Right ventricle myocardium inferior (tissue), 1 donor: ENCODE results near the gene PCCB. TPM values are rescaled to one million over a fixed set of nuclear protein-coding genes. Genes with fewer than 3 reads are reported as not detected.
"Not testable (repeated sequence)": the region's sequence is repeated elsewhere in the genome, so short reads cannot be mapped to it uniquely, and the experiment has no call there.

Experiments
- ATAC-seq: fragments of 200-7000 bp; cut with Tn5 transposase; one replicate; pipeline ENCODE4 v1.9.1; 2020; ENCODE audit warnings: mild to moderate bottlenecking, moderate library complexity
- DNase-seq: peaks from one replicate; pipeline ENCODE4 v3.0.0; 2021; ENCODE audit errors: missing footprints
- intact Hi-C: fragments of 100-400 bp; cut with DNase I; formaldehyde crosslinking; loops from one replicate; pipeline ENCODE4 v1.11.0; 2022
- long read RNA-seq: library from polyadenylated mRNA; unstranded; transcript quantifications from one replicate; pipeline ENCODE4 v2.0.0, GENCODE V29; 2021
- total RNA-seq: library from RNA; stranded (reverse); fragmentation: NEBNext Ultra II Directional; extraction: Animal tissue kit (Norgen Biotek cat#: 25700); gene quantifications from one replicate; pipeline ENCODE4 v1.2.1, GENCODE V29; 2021
- donor health status: DM: no; HTN: yes; CAD: no; lungs with severe emphysema.

The PCCB gene
- total RNA-seq: 98.6 TPM
- long read RNA-seq, transcript PCCB-201 (15 exons, 1,833 nt): major isoform, 53 of 73 reads
- long read RNA-seq, partial matches to known transcripts: 8 of 73 reads
- long read RNA-seq, other reads (novel, unspliced or antisense): 11 of 73 reads

DNA sequence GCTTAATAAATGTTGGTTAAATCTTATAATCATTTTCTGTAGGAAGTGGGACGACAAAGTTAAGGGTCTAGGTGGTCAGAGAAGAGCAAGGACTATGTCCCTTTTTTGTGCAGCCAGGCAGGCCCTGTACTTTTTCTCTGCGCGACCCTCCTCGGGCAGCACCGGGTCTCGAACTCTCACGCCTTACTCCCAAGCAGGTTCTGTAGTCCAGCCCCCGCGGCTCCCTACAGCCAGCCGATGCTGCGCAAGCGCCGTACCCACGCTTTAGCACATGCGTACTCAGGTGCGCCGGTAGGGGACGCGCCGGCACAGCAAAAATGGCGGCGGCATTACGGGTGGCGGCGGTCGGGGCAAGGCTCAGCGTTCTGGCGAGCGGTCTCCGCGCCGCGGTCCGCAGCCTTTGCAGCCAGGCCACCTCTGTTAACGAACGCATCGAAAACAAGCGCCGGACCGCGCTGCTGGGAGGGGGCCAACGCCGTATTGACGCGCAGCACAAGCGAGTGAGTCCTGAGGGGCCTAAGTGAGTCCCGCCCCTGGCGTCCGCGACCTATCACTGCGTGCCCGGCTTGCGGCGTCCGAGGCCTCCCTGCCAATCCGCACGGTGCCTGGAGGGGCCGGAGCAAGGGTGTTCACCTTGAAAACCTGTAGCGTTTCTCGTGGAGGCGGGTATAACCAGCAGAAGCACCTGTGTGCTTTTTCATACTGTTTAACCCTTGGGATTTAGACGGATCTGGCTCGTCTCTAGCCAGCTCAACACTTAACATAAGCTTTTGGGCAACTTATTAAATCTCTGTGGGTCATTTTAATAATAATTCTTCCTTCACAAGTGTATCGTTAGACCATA is at the start of gene PCCB:
TSS of gene PCCB (plus strand) at position 282 of the 844 bp plus-strand sequence. CDS start at position 318, 36 bp downstream.
- intact Hi-C loops: loop anchor here (1.0 to 5.0 kb wide), 3 partner anchors 54 to 502 kb away; partner anchors contain the start of genes MSL2 and STAG1
- ATAC-seq: peak; percentile 99
- DNase-seq: peak; percentile 98

GRCh38 chr3:136207489-136208115 is 42.5 kb upstream of the PCCB start:
- ATAC-seq: no peak
- intact Hi-C loops: no loop called here

DNA sequence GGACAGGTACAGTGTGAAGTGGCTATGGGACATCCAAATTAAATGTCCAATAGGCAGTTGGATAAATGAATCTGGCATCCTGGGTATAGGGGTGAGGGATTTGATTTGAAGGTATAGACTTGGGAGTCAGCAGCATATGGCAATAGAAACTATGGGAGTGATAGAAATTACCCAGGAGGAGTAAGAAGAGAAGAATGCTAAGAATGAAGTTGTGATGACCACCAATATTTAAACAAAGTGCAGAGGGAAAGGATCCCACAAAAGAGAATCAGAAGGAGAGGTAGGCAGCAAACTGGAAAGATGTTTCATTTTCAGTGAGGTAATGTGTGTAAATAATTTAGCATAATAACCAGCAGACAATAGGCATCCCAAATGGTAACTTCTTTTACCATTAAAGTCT is 40.2 kb upstream of the PCCB start:
- intact Hi-C loops: no loop called here
- ATAC-seq: no peak
- no peak for DNase-seq

More at GRCh38 chr3:136207489-136208115, 42.5 kb upstream of the PCCB start:
- DNase-seq: no peak

- intact Hi-C loops: no loop called here
- ATAC-seq: no peak
These were observed 38.6 kb upstream of the PCCB start for GRCh38 chr3:136211547-136211946.

DNA sequence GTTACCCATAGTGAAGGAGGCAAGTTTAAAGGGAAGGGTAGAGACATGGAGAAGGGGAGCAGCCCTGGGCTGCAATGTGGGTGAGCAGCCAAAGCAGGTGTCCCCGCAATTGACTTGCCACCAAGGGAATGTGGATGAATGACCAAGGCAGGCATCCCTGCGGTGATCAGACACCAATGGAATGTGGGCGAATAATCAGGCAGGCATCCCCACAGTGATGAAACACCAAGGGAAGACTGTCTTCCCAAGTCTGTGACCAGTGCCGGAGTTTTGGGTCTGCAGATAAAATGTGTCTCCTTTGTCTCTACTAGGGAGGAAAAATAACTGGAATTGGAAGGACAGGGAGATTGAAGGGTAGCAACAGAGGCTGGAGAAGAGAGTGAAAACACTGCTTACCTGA is 27.4 kb upstream of the PCCB start:
- ATAC-seq, intact Hi-C loops, DNase-seq: not testable (repeated sequence)

More at GRCh38 chr3:136211547-136211946, 38.6 kb upstream of the PCCB start:
- DNase-seq: no peak

DNA sequence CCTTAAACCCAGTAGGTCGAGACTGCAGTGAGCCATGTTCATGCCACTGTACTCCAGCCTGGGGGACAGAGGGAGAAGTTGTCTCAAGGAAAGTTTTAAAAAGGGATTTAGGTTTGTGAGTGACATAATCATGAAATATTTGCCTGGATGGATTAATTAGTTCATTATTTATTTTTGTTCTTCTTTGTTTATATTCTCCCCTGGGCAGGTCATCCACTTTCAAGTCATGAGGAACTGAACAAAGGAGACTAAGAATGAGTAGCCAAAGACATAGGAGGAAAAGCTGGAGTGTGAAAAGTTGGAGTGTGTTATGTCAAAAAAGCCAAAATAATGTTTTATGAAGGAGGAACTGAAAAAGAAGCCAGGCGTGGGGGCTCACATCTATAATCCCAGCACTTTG is 17.7 kb upstream of the PCCB start:
- no peak for DNase-seq
- no peak for ATAC-seq
- intact Hi-C loops: no loop called here

GRCh38 chr3:136235545-136235944 is 14.6 kb upstream of the PCCB start:
- DNase-seq (no peak), ATAC-seq (no peak)
- intact Hi-C loops: no loop called here

- no peak for ATAC-seq
- intact Hi-C loops: no loop called here
- DNase-seq: no peak
These were observed 14.0 kb upstream of the PCCB start for GRCh38 chr3:136236109-136236508.

- ATAC-seq (no peak), DNase-seq (no peak)
- intact Hi-C loops: no loop called here
These were observed 13.0 kb upstream of the PCCB start for GRCh38 chr3:136237103-136237502.

DNA sequence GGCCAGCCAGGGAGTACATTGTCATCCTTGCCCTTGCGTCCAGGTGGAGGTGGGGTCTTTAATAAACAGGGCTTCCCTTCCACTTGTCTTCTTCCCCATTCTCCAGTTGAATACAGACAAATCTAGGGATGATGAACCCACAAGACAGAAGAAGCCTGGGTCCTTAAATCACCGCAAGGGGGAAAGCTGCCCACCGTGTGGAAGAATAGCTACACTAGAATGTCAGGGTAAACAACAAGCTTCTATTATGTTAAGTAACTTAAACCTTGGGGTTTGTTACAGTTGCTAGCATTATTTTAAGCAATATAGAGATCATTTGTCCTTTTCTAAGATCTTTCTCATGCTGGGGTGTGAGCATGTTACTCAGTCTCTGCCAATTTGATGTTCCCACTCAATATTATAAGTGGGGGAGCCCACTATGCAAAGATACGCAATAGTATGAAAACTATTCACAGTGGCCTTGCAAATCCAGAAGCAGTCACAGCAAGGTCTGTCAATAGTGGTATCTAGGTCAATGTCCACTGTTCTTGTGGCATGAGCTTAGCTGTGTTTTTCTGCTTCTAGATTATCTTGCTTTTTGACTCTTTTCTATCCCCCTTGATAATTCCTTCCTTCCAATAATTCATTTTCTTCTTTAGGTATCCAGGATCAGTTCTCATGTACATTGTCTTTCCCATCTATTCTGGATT is 12.0 kb upstream of the PCCB start:
- intact Hi-C loops: no loop called here
- no peak for ATAC-seq

GRCh38 chr3:136239094-136239493 is 11.0 kb upstream of the PCCB start:
- DNase-seq (no peak), ATAC-seq (no peak)
- intact Hi-C loops: no loop called here

More for the DNA sequence above, 12.0 kb upstream of the PCCB start:
- DNase-seq: no peak

- no peak for ATAC-seq
- no peak for DNase-seq
- intact Hi-C loops: no loop called here
These were observed 4.4 kb upstream of the PCCB start for GRCh38 chr3:136245691-136246090.

DNA sequence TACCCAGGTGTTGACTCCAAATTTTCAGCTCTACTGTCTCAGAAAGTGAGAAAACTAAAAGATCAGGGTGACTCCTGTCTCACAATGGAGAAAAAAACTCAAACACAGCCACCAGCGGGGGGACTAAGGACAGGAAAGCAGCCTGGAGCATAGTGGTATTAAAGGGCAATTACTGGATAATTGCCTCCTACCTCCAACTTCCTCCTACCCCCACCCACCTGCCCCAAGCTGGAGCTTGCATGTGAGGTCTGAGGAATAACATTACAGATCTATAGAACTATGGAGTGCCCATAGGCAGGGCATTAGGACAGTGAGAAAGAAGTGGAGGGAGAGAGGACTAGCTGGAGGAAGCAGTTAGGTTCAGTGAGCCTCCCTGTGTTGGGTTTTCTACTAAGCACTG is 2.7 kb upstream of the PCCB start:
- ATAC-seq: no peak
- intact Hi-C loops: no loop called here
- no peak for DNase-seq

DNA sequence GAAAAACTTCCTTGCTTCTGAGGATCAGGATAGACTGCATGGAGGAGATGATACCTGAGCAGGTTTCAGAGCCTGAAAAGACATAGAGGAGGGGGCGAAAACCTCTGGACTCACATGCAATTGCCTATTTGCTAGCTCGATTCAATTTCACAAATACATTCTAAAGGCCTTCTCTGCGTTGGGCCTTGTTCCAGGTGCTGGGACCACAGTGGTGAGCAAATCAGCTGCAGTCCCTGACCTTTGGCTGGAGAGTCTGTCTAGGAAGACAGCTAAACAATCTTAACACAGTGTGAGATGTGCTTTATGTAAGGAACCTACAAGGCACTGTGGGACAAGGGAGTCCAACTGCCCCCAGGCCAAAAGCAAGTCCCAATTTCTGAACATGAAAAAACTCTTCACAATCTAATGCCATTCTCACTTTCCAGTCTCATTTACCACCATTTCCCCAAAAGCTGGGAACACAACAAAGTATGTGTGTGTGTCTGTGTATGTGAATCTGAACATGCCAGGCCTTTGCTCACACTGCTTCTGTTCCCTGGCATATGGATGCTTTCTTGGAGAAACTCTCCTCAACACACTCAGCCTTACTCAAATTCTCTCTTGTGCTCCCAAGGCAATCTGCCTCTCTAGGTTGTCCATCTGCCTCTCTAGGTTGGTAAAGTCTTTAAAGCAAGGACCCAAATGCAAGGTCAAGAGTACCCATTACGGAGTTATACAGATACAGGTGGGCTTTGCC is 2.1 kb upstream of the PCCB start:
- ATAC-seq (no peak), DNase-seq (no peak)
- intact Hi-C loops: no loop called here

GRCh38 chr3:136249091-136249490 is 1.0 kb upstream of the PCCB start:
- ATAC-seq (no peak), DNase-seq (no peak)
- intact Hi-C loops: no loop called here

- intact Hi-C loops: no loop called here
- DNase-seq: no peak
- no peak for ATAC-seq
These were observed 547 bp upstream of the PCCB start for GRCh38 chr3:136249593-136249992.

- intact Hi-C loops: loop anchor here (1.0 to 5.0 kb wide), 3 partner anchors 55 to 501 kb away; partner anchors contain the start of genes MSL2 and STAG1
- peak; percentile 38 for ATAC-seq
- peak; percentile 75 for DNase-seq
These were observed 842 bp downstream of the PCCB start for GRCh38 chr3:136250903-136251460.

DNA sequence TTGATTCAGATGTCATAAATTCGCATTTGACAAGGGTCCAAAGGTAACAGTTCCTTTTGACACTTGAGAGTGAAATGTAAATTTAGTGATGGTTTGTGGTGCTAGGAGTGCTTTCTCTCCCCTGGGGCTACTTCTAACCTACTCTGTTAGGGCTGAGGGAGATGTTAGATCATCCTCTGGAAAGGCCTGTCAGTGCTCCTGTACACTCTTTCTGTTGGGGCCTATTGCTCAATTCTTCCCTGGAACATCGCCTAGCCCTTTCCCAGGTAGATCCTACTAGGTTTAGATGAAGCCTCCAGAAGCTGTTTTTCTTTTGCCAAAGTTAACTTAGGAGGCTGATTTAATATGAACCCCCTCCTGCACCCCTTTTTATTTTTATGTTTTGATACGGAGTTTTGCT is 1.4 kb downstream of the PCCB start:
- DNase-seq (no peak), ATAC-seq (no peak)
- intact Hi-C loops: loop anchor here (2.0 to 5.0 kb wide), 2 partner anchors 177 to 501 kb away; partner anchors contain the start of gene STAG1
